OCI-LY7 (cell line): ENCODE data around the gene MAML3.

ENCODE experiments used
- CTCF ChIP-seq: fragments of 200-600 bp; sonication (generic); conservative IDR thresholded peaks from 2 replicates; pipeline ENCODE4 v1.5.1; 2014; ENCODE audit warnings: mild to moderate bottlenecking, antibody characterized with exemption, low read length, moderate library complexity, mixed read lengths
- EZH2phosphoT487 ChIP-seq: fragments of 200-600 bp; sonication (generic); IDR thresholded peaks from 2 replicates; pipeline ENCODE4 v1.6.1; 2018; ENCODE audit warnings: low read depth, borderline replicate concordance, mild to moderate bottlenecking, mixed run types, antibody characterized with exemption, low read length, moderate library complexity, mixed read lengths

- TF ChIP-seq CTCF (no peak), EZH2phosphoT487 (no peak)
These were observed 246.8 kb downstream of the MAML3 start for GRCh38 chr4:139907001-139907809.
